GM12873 (cell line): Measurements from ENCODE around the gene NIM1K.

Experiments used
- TF ChIP-seq, protein P1 (sequence below): IDR thresholded peaks from 2 replicates; pipeline ENCODE4 v1.5.1; 2012; ENCODE audit warnings: low read depth, mild to moderate bottlenecking, moderate library complexity, low read length, control low read depth; ENCODE audit not compliant: insufficient read depth; ENCODE audit errors: missing control alignments

Gene NIM1K

DNA sequence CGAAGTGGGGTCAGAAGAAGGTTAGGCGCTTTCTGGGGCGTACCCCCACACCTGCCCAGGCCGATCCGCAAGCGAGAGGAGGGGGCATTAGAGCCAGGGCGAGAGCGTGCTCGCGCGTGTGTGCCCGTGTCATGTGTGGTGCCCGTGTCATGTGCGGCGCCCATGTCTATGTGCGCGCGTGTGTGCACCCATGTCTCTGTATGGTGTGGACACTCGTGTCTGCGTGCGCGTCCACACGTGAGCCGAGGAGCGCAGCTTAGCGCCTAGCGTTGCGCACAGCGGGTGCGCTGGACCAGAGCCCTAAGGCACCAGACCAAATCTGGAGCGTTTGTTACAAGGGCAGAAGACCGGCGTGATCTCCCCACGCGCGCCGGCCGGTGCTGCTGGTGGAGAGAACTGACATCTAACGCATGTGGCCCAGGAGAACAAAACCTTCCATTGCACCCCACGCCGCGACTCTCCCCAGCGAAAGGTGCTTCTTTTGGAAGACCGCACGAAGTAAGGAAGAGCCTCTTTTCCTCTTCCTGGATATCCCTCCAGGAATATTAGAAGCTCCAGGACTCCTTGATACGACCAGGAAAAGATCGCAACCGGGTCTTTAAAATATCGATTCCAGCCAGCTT lies 644 bp downstream of the NIM1K start:
- TF ChIP-seq, protein P1, sequence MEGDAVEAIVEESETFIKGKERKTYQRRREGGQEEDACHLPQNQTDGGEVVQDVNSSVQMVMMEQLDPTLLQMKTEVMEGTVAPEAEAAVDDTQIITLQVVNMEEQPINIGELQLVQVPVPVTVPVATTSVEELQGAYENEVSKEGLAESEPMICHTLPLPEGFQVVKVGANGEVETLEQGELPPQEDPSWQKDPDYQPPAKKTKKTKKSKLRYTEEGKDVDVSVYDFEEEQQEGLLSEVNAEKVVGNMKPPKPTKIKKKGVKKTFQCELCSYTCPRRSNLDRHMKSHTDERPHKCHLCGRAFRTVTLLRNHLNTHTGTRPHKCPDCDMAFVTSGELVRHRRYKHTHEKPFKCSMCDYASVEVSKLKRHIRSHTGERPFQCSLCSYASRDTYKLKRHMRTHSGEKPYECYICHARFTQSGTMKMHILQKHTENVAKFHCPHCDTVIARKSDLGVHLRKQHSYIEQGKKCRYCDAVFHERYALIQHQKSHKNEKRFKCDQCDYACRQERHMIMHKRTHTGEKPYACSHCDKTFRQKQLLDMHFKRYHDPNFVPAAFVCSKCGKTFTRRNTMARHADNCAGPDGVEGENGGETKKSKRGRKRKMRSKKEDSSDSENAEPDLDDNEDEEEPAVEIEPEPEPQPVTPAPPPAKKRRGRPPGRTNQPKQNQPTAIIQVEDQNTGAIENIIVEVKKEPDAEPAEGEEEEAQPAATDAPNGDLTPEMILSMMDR = no peak

DNA sequence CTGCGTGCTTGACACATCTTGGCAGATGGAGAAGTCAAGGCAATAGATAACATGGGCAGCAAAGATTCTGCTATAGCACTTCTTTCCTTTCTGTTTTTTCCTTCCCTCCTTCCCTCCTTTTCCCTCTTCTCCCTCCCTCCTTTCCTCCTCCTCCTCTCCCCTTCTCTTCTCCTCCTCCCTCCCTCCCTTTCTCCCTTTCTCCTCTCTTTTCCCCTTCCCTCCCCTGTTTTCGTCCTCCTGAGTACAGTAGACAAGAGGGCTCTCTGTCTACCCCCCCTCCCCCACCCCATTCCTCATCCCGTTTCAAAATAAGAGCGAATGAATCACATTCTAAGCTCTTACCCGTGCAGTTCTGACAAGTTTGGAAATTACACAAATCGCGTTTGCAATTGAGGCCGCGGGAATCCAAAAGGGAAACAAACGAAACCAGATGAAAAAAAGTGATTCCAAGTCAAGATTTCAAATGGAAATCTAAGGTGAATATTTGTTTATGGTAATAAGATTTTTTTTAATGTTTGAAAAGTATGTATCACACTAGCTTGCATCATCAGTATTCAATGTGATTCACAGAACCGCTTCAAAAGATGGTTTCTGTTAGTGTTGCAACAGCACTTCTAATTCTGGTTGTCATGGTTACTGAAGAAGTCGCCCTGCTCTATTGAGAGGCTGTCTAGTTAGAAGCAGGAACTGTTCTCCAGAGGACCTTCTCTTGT lies 1.3 kb downstream of the NIM1K start:
- TF ChIP-seq, protein P1 = no peak

DNA sequence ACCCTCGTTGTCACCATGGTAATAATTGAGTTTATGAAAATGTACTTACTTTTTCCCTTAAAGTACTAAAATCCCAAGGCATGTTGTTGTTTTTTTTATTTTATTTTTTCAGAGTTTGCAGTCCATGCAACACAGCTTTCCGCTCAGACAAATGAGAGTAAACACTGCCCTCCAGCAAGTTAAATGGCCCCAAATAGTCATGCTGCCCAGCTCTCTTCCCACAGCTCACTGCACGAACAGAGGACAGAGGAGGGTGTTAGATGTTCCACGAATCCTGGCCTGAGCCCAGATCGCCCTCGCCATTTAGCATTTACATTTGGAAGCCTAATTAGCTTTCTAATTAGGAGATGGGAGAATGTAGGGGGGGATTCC lies 1.9 kb downstream of the NIM1K start:
- TF ChIP-seq, protein P1 = no peak

DNA sequence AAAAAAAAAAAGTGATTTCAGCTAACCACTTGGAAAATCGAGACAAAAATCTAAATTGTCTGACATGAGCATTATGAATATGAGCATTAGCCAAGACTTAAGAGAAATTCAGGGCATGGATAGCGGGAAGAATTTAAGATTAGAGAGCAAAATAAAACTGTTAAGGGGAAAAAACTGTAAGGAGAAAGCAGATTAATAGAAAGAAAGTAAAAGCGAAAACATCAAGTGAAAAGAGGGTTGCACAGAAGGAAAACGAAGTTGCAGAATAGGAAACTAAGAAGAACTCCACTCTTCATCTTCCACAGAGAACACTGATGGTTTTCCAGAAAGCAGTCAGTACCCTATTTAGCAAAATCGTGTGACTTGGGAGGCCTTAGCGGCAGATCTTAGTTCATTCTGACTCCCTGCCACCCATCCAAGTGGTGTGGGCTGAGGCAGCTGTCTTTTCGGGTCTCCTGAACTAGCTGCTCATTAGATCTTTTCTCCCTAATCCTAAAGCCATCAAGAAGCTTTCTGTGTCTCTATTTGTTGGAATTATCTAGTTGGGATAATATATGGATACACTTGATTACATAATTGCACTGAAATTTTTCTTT lies 3.7 kb downstream of the NIM1K start:
- TF ChIP-seq, protein P1 = no peak

DNA sequence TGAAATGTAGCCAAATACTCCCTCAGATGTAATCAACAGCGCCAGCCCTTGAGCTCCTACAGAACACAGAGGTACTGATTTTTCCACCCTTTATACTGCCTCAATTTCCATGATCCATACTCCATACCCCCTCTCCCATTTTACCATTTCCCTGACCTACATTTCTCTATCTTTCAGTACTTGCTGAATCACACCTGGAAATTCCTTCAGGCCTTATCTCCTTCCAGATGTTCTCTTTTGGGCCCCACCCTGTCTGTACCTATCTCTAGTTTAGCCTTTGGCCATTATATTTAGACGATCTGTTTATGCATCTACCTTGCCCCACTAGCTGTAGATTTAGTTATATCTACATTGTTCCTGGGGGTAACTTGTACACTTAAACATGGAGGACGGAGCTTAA lies 5.5 kb downstream of the NIM1K start:
- TF ChIP-seq, protein P1 = no peak

DNA sequence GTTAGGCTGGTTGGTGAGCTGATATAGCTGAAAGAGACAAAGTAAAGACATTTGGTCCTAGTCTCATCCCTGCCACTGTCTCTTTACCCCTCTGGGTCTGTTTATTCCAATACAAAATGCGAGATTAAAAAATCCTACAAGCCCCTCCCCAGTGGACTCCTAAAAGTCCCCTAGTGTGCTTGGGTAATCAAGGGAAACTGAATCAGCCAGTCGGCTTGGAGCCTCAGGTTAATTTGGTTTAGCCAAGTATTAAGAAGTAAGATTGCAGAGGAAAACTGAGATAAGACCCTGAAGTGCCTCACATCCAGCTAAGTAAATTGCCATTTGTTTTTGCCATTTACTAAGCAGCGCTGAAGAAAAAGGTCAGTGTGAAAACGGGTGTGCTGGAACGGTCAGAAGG lies 10.4 kb downstream of the NIM1K start:
- TF ChIP-seq, protein P1 = no peak

DNA sequence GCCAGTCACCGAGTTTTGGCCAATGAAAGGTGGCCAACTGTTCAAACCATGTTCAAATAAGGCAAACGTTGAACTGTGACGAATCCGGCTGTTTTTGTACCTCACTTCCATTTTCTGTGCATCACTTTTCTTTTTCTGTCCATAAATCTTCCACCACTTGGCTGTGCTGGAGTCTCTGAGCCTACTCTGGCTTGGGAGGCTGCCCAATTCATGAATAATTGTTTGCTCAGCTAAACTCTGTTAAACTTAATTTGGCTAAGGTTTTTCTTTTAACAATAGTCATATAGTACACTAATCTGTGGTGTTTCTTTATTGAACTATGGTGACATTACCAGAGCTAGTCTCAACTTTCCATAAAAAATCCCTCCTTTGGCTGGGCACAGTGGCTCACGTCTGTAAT lies 11.3 kb downstream of the NIM1K start:
- TF ChIP-seq, protein P1 = no peak
